HG03095 (cell line): ENCODE data around the gene KDM2A.
A peak's percentile ranks its signal among the peaks of the same experiment; 100 is the strongest.
"Not testable (repeated sequence)": the region's sequence is repeated elsewhere in the genome, so short reads cannot be mapped to it uniquely, and the experiment has no call there.

Experiments used
- ATAC-seq: cut with Tn5 transposase; IDR thresholded peaks from one replicate; pipeline ENCODE4 v1.9.1; 2021; ENCODE audit warnings: moderate library complexity; ENCODE audit not compliant: unreplicated experiment

Gene KDM2A

DNA sequence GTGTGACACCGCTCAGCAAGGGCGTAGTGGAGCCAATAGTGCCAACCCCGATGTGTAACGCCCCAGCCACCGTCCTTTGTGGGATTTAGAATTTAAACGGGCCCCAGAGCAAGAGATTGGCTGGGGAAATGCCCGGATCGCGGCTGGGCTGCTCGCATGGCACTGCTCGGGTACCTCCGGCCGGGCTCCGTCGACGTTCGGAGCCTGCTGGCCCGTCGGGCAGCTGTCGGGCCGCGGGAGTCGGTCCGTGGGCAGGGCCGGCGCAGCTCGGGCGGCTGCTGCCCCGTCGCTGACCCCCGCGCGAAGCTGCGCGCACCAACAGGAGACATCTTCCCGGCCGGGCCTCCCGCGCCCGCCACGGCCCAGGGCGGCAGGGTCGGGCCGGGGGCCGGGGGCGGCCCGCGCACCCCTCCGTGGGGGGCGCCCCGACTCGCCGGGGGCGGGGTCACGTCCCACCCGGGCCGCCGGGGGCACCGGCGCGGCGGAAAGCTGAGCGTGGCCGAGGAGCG lies 1.3 kb upstream of the KDM2A start:
- no peak for ATAC-seq

DNA sequence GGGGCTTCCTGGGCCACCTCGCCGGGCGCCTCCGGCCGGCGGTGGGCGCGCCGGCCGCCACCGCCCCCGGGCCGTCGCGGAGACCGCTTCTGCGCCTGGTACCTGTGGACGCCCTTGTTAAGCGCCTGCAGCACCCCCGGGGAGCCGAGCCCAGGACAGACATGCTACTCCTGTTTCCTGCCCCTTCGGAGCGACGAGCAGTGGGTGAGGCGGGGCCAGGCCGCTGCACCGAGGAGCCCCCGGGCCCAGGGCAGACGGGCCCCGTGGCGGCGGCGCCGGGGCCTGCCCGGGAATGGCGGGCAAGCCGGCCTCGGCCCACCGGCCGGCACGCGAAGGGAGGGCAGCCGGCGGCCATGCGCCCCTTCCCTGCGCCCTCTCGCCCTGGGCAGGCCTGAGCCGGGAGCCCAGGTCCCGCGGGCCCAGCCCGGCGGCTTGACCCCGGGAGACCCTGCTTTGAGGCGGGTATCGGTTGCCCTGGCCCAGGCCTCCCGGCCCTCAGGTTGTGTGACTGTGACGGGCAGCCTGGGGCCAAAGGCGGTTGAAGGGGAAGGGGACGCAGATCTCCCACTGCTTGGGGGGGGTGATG lies 789 bp upstream of the KDM2A start:
- ATAC-seq, result no peak

DNA sequence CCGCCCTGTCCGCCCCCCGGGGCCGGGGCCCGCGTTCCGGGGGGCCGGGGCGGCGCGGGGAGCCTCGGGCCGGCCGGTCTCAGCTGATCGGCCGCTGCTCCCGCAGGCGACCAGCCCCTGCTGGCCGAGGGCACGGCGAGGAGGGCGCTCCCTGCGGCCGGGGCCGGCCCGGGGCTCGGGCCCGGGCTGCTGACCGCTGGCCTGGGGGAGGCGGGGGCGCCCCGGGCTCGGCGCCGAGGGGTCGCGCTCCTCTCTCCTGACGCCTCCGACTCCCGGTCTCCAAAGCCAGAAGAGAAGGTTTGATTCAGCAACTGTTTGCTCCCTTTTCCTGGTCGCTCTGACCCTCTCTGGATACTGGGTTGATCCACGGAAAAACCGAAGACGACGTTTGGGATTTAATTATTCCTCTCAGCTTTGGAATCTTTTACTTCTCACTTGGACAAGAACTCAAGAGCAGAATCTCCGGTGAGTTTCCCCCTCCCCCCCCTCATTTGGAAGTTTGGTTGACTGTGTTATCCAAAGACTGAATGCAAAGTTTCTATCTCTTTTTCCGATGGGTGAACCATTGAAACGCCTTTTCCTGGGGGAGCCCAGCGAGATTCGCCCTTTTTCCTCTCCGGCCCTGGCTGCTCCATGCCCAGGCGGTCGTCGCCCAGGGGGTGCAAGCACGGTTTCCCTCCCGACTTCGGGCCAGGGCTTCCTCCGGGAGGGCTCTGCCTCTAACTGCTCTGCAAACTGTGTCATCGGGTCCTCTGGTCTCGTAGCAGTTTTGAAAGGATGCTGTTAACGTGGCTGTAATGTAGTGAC lies 725 bp downstream of the KDM2A start:
- peak; percentile 12 for ATAC-seq

- ATAC-seq, result no peak
Observed at GRCh38 chr11:67120456-67120855, 1.4 kb downstream of the KDM2A start.

- no peak for ATAC-seq
Observed at GRCh38 chr11:67120881-67121710, 2.0 kb downstream of the KDM2A start.

DNA sequence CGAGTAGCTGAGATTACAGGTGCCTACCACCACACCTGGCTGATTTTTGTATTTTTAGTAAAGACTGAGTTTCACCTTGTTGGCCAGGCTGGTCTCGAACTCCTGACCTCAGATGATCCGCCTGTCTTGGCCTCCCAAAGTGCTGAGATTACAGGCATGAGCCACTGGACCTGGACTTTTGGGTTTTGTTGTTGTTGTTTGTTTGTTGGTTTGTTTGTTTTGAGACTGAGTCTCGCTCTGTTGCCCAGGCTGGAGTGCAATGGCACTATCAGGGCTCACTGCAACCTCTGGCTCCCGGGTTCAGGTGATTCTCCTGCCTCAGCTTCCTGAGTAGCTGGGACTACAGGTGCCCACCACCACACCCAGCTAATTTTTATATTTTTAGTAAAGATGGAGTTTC lies 4.7 kb downstream of the KDM2A start:
- ATAC-seq, result not testable (repeated sequence)

DNA sequence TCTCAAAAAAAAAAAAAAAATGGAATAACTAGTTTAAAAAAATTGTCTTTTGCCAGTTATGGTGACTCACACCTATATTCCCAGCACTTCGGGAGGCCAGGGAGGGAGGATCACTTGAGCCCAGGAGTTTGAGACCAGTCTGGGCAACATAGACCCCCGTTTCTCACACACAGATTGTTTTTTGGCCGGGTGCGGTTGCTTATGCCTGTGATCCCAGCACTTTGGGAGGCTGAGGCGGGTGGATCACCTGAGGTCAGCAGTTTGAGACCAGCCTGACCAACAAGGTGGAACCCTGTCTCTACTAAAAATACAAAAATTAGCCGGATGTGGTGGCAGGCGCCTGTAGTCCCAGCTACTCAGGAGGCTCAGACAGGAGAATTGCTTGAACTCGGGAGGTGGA lies 7.2 kb downstream of the KDM2A start:
- not testable (repeated sequence) for ATAC-seq

DNA sequence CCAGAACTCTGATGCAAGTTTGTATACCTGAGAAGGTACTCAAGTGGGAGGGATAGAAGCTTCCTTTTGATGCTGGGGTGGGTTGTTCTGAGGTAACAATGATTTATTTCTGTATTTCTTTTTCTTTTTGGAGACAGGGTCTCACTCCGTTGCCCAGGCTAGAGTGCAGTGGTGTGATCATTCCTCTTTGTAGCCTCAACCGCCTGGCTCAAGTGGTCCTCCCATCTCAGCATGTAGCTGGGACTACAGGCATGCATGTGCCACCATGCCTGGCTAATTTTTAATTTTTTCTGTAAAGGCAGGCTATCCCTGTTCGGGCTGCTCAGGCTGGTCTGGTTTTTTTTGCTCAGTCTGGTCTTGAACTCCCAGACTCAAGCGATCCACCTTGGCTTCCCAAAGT lies 7.9 kb downstream of the KDM2A start:
- no peak for ATAC-seq

DNA sequence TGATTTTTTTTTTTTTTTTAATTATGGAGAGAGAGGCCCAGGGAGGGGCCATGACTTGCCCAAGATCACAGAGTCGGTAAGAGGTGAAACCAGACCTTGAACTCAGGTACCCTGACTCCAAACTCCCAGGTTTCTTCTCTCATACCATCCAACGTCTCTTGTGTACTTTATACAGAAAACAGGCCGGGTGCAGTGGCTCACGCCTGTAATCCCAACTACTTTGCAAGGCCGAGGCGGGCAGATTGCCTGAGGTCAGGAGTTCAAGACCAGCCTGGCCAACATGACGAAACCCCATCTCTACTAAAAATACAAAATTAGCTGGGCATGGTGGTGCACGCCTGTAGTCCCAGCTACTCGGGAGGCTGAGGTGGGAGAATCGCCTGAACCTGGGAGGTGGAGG lies 11.8 kb downstream of the KDM2A start:
- not testable (repeated sequence) for ATAC-seq

GRCh38 chr11:67136156-67136555 lies 17.1 kb downstream of the KDM2A start:
- ATAC-seq, result no peak

- no peak for ATAC-seq
Observed at GRCh38 chr11:67138922-67139321, 19.9 kb downstream of the KDM2A start.

DNA sequence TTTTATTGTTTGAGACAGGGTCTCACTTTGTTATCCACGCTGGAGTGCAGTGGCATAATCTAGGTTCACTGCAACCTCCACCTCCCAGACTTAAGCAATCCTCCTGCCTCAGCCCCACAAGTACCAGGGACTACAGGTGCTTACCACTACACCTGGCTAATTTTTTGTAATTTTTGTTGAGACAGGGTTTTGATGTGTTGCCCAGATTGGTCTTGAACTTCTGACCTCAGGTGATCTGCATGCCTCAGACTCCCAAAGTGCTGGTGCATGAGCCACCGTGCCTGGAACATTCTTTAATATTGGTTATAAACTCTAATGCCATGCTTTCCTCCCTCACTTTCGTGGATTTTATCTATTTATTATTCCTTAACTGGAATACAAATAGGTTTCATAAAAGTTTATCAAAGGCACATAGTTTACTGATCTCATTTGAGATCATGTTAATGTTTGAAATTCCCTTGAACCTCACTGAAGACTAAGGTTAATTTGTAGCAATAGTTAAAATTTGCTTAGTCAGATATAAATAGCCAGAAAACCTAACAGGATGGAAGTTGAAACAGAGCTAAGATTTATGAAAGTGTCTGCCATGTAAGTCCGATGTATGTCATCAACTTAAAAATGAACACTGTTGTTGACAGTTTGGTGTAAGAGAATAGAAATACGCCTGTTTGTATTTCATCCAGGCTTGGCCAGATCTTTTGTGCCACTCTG lies 27.6 kb downstream of the KDM2A start:
- ATAC-seq, result no peak

DNA sequence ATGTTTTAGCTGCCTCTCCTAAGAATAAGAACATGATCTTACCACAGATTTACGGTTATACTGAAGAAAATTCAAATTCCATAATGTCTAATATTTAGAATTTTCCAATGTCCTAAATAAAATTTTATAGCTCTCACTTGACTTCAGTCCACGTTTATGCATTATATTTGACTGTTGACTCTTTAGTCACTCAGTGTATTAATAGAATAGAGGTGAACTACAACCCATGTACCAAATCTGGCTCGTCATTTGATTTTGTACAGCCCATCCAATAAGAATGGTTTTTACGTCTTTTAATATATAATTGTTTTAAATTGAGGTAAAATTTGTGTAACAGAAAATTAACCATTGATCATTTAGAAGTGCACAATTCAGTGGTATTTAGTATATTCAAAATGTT lies 34.9 kb downstream of the KDM2A start:
- ATAC-seq, result no peak

DNA sequence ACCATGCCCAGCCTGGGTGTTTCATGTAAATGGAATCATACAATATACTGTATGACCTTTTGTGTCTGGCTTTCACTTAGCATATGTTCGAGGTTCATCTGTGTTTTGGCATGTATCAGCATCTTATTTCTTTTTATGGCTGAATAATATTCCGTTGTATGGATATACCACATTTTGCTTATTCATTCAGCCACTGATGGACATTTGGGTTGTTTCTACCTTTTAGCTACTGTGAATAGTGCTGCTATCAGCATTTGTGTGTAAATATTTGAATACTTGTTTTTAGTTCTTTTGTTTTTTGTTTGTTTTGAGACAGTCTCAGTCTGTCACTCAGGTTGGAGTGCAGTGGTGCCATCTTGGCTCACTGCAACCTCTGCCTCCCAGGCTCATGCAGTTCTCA lies 35.7 kb downstream of the KDM2A start:
- no peak for ATAC-seq

GRCh38 chr11:67157691-67158090 lies 38.6 kb downstream of the KDM2A start:
- ATAC-seq, result no peak

DNA sequence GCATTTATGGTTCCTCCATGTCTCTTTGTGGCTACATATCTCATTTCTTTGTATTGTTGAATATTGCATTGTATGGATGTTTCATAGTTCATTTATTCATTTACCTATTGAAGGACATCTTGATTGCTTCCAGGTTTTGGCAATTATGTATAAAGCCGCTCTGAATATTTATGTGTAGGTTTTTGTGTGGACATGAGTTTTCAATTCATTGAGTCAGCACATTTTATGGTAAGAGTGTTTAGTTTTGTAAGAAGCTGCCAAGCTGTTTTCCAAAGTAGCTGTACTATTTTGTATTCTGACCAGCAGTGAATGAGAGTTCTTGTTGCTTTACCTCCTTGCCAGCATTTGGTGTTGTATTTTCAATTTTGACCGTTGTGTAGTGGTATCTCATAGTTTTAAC lies 39.2 kb downstream of the KDM2A start:
- no peak for ATAC-seq

GRCh38 chr11:67160045-67160444 lies 41.0 kb downstream of the KDM2A start:
- no peak for ATAC-seq

- ATAC-seq, result no peak
Observed at GRCh38 chr11:67160872-67161783, 42.1 kb downstream of the KDM2A start.

- ATAC-seq, result no peak
Observed at GRCh38 chr11:67163006-67163405, 43.9 kb downstream of the KDM2A start.

DNA sequence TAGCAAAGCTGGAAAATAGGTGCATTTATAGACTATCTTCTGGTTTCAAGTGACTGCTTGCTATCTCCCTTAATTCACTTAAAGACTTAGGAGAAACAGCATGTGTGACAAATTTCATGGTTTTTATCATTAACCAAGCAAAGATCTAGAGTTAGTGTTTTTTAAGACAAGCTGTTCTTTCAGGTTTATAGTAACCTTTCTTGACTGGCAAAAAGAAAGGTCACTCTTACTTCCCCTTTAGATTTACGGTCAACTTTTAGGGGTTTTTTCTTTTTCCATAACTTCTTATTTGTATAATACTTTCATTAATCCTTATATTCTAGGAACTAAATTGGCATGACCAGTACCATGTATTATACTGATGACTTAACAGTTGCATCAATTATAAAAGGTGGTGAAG lies 46.6 kb downstream of the KDM2A start:
- no peak for ATAC-seq
